AML-193 (cell line): ENCODE results near the gene PRAMEF12.
"Not testable (repeated sequence)": the region's sequence is repeated elsewhere in the genome, so short reads cannot be mapped to it uniquely, and the experiment has no call there.

Experiments
- DNase-seq, 2 experiments: peaks; one replicate each; lab custom pipeline; 2025; lab: John Stamatoyannopoulos, UW

Gene PRAMEF12

DNA sequence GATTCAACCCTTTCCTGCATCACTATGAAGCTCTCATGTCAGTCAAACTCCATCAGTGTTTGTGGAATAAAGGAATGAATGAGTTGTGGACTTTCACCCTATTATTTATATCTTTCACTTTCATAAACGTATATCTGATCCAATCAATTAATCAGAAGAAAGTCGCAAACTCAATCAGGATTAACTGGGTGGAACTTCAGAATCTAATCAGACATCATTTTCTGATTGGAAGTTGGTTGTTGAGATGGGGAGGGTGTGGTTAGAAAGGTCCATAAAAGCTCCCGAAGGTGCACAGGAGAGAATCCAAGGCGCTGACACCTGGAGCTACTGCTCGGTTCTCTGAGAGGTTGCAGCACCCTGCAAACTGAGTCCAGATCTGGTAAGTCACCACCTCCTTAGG, at the start of gene PRAMEF12:
PRAMEF12 (plus strand) TSS at position 301 of the 400 bp plus-strand sequence. CDS start 1,130 bp downstream, outside the sequence.
- DNase-seq, result no peak

DNA sequence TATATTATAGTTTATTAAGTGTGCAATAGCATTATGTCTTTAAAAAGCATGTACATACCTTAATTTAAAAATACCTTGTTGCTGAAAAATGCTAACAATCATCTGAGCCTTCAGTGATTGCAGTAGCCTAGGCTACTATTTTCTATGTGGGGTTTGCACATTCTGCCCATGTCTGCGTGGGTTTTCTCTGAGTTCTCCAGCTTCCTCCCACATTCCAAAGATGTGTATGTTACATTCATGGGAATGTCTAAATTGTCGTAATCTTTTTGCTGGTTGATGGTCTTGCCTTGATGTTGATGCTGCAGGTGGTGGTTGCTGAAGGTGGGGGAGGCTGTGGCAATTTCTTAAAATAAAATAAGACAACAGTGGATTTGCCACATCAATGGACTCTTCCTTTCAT, 45.1 kb upstream of the PRAMEF12 start:
- no peak for DNase-seq

DNA sequence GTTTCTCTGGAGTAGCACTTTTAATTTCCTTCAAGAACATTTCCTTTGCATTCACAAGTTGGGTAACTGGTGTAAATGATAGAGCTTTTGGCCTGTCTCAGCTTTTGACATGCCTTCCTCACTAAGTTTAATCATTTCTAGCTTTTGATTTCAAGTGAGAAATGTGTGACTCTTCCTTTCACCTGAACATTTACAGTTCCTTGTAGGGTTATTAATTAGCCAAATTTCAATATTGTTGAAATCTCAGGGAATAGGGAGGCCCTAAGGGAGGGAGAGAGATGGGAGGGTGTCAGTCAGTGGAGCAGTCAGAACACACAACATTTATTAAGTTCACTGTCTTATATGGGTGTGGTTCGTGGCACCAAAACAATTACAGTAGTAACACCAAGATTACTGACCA, 43.4 kb upstream of the PRAMEF12 start:
- no peak for DNase-seq

DNA sequence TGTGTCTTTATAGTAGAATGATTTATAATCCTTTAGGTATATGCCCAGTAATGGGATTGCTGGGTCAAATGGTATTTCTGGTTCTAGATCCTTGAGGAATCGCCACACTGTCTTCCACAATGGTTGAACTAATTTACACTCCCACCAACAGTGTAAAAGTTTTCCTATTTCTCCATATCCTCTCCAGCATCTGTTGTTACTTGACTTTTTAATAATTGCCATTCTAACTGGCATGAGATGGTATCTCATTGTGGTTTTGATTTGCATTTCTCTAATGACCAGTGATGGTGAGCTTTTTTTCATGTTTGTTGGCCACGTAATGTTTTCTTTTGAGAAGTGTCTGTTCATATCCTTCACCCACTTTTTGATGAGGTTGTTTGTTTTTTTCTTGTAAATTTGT, 42.5 kb upstream of the PRAMEF12 start:
- DNase-seq, result not testable (repeated sequence)

DNA sequence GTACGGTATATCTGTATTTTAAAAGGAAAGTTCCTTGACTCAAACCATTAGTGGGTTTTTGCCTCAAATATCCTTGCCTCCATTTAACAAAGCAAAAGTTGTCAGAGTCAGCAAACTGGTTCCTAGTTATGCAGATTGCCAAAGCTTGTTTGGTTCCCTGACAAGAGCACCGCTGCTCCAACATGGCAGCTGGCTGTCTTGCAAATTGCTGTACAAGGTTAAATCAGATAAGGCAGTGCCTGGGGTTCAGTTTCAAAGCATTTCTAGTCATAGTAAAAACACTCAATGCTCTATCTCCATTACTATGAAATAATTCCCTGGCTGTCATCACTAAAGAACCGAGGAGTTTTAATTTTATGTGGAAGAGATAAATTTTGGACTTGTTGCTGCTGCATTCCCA, 38.9 kb upstream of the PRAMEF12 start:
- DNase-seq, result no peak

DNA sequence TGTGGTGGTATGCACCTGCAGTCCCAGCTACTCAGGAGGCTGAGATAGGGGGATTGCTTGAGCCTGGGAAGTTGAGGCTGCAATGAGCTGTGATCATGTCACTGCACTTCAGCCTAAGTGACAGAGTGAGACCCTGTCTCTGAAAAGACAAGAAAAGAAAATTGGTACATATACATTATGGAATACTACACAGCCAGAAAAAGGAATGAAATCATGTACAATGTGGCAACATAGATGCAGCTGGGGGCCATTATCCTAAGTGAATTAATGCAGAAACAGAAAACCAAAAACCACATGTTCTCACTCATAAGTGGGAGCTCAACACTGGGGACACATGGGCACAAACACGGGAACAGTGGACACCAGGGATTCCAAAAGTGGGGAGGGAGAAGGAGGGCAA, 34.6 kb upstream of the PRAMEF12 start:
- DNase-seq, result no peak

DNA sequence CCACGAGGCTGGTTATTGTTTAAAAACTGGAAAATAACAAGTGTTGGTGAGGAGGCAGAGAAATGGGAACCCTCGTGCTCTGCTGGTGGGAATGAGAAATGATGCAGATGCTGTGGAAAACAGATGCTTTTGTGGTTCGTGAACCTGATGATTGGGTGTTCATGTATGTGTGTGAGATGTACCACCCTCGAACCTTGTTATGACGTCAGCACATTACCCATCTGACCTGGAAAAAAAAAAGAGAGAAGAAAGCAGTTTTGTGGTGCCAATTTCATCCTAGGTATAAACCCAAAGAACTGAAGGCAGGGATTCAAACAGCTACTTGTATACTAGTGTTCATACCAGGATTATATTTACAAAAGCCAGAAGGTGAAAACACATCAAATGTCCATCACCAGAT, 33.9 kb upstream of the PRAMEF12 start:
- DNase-seq, result no peak

DNA sequence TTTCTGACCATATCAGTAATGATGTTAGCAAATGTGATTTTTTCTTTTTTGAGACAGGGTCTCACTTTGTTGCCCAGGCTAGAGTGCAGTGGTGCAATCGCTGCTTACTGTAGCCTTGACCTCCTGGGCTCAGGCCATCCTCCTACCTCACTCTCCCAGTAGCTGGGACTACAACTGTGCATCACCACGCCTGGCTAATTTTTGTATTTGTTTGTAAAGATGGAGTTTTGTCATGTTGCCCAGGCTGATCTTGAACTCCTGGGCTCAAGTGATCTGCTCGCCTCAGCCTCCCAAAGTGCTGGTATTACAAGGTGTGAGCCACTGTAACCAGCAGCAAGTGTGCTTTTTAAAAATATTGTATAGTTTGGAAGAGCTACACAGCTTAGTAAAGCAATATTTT, 31.6 kb upstream of the PRAMEF12 start:
- no peak for DNase-seq

DNA sequence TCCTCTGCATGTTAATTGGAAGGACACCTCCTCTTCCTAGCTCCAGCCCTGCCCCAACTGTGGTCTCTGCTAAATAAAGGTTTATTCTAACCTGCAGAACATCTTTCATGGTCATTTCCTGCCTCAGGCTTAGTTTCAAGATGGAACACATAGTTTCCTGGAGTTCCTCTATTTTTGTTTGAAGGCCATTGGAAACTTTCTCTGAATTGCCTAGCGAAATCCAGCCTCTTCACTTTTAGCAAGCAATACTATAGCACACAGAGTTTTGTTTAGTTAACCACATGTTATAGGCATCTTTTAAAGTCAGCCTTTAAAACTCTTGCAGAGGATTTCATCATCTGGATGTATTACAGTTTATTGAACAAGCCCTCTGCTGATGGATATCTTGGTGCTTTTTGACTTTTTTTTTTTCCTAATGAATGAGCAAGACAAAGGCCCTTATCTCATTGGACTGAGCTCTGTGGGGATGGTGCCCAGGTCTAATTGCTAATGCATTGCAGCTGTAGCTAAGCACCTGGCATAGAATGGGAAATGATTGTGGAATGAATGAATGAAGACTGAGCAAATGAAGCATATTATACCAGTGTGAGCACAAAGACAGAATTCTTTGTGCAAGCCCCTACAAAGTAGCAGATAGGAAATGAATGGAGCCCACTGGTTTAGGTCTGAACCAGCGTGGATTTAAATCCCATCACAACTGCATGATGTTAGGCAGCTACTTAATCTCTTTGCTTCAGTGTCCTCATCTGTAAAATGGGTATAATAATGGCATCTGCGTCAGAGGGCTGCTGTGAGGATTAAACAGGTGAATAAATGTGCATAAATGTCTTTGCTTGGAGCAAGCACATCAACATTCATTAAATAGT, 28.2 kb upstream of the PRAMEF12 start:
- no peak for DNase-seq

DNA sequence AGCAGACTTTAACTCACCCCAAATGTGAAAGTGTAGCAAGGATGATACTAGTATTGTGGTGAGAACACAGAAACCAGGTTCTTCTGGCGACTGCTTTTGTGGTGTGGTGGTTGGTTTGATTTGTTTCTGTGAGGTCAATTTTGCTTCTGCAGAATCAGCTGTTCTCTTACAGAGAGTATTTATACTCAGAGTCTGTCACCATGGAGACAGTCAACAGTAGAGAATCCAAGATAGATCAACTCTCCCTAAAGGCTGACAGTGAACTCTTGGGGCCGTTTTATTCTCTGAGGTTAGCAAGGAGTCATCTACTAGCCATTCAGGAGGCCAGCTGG, 27.6 kb upstream of the PRAMEF12 start, which contains the start of gene CFAP107:
CFAP107 (plus strand) TSS at position 209 of the 332 bp plus-strand sequence. CDS start 231 bp downstream, outside the sequence.
- DNase-seq, result no peak

DNA sequence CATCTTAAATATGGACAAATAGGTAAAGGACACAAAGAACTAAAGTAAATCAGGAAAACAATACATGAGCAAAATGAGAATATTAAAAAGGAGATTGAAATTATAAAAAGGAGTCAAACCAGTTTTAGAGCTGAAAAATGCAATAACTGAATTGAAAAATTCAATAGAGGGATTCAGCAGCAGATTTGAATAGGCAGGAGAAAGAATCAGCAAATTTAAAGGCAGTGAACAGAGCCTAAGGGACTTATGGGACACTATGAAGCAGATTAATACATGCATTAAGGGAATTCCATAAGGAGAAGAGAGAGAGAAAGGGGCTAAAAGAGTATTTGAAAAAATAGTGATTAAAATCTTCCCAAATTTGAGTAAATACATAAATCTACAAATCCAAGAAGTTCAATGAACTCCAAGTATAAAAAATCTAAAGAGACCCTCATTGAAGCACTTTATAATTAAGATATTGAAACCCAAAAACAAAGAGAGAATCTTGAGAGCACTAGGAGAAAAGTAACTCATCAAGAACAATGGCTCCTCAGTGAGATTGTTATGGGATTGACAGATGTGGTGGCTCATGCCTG, 24.7 kb upstream of the PRAMEF12 start:
- no peak for DNase-seq

DNA sequence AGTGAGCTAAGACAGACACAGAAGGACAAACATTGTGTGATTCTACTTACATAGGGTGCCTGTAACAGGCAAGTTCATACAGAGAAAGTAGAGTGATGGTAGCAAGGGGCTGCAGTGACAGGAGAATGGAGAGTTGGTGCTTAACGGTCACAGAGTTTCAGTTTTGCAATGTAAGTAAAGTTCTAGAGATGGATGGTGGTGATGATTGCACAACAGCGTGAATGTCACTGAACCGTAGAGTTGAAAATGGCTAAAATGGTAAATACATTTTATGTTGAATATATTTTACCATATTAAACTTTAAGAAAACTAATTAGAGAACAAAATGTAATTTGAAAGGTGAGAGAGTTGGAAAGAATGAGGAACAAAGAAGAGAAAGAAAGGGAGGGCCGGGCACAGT, 18.8 kb upstream of the PRAMEF12 start:
- no peak for DNase-seq

DNA sequence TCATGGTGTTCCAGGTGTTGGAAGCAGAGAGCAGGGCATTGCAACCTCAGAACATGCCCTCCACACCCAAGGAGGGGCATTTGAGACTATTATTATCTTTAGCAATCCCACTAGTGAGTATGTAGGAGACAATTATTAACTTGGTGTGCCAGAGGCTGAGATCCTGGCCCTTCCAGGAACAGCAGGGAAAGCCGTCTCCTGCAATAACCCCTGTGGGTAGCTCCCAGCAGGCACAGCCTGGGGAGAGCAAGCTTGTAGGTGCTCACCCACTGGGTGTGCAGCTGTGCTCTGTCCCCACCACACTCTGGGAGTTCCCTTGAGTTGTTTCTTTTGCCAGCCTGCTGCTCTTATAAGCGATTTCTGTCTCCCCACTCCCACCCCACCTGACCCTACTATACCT, 17.3 kb upstream of the PRAMEF12 start:
- DNase-seq, result no peak

DNA sequence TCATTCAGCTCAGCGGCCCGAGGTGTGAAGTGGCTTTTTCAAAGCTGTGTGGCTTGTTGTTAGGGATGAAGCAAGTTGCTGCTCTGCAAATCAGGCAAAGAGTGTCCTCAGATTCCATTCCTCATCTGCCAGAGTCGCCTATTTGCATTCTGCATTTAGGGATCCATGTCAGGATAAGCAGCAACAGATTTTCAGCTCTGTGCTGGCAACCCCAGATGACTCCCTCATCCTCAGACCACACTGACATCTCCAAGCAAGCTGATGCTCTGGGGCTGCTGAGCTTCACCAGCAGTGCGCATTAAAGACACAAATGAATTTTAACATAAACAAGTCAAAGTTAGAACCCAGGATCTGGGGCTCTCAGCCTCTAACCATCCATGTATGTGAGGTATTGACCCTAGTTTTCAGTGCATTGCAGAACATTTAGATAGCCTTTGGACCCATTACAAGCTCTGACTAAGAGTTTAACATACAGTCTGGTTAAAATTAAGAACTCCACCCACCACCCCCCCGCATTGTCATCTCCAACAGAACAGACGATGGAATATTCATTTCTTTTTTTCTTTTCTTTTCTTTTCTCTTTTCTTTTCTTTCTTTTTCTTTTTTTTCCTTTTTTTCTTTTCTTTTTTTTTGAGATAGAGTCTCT, 16.6 kb upstream of the PRAMEF12 start:
- no peak for DNase-seq

DNA sequence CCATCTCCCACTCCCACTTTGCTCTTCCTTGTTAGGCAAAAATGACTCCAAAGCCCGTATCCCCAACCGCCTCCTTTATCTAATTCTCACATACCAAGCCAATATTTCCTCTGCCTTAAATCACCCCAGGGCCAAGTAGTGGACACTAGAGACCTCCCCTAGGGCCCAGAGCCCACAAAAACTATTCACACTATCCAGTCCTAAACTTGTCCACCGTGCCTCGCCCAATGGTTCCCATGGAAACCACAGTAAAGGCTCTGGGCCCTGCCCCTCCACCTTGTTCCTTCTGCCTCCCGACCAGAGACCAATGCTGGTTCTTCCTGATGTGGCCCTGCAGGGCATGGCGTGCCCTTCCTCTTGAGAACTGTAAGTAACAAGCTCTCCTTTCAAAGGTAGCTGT, 15.7 kb upstream of the PRAMEF12 start:
- no peak for DNase-seq

DNA sequence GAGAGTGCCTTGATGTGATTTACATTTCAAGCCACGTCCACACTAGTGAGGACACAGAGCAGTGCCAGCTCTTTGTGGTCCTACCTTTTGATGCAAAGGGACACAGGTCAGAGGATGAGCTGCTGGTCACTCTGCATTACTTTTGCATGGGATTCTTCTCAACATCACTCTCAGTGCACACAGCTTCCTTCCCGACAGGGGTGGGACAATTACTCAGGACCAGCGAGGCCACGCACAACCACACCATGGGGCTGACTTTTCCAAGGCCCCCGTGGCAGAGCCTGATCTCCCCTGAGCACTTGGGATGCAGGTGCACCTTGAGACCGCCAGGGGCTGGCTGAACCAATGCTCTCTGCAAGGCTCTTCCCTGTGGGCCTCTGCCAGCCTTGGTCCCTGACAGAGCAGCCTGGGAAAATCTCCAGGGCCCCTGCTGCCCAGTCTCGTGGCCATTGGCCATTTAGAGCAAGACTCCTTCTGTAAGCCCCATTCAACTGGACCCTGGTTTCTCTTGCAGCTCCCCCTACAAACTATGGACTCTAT, 13.2 kb upstream of the PRAMEF12 start:
- DNase-seq, result no peak

DNA sequence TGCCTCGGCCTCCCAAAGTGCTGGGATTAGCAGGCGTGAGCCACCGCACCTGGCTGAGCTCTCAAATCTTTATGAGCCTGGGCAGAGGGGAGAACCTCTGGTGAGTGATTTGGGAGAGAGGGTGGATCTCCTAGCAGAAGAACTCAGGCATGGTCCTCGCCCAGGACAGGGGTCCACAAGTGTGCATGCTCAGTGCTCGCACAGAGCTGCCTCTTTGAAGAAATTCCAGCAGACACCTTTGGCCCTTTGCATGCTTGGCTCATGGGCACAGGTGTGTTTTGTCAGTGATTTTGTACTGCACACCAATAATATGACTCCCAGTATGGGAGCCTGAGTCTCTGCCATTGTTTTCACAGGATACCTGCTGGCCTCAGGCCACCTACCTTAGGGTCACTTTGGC, 11.8 kb upstream of the PRAMEF12 start:
- DNase-seq, result no peak

DNA sequence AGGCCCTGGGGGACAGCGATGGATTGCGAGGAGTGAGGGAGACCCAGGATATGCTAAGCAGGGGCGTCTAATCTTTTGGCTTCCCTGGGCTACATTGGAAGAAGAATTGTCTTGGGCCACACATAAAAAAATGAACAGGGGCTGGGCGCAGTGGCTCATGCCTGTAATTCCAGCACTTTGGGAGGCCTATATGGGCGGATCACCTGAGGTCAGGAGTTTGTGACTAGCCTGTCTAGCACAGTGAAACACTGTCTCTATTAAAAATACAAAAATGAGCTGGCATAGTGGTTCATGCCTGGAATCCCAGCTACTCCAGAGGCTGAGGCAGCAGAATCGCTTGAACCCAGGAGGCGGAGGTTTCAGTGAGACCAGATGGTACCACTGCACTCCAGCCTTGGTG, 10.8 kb upstream of the PRAMEF12 start:
- DNase-seq, result no peak

DNA sequence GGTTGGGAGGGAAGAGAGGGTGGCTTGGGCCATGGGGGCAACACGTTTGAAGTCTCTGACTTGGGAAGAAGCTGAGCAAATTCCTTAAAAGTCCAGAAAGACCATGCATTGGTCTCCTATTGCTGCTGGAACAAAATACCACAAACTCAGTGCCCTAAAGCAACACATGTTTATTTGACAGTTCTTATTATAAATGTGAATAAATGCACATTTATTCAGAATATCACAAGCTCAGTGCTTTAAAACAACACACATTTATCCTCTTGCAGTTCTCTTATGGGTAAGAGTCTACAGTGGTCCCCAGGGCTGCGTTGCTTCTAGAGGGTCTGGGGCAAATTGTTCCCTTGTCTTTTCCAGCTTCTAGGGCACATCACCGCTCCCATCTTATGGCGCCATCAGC, 10.1 kb upstream of the PRAMEF12 start:
- DNase-seq, result no peak

DNA sequence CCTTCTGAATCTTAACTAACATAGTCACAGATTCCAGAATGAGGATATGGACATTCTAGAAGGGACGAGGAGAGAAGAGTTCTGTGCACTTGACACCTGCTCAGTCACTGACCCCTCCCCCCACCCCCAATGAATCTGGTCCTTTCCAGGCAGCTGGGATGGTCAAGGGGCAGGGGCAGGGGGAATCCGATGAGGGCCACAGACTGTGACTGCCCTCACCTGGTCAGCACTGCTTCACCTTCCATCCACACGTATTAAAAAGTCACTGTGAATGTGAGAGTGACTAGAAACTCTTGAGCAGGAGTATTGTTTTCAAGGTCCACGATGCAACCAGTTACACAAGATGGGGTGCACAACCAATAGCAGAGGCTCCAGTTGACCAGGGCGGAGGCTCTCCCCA, 9.5 kb upstream of the PRAMEF12 start:
- DNase-seq, result no peak

DNA sequence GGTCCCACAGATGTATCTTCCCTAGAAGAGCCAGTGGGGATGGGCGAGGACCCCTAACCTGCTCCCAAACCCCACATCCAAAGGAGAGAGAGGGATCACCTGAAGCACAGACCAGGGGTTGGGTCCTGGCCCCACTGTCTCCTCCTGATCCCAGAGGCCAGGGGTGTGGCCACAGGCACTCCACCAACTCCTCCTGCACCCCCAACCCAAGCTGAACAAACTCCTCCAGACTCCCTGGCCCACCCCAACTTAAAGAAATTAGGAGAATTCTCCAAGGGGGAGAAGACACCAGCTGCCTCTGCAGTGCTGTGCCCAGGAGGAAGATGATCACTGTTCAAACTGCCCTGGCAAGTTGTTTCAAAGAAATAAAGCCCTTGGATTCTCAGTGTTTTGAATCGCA, 4.5 kb upstream of the PRAMEF12 start:
- DNase-seq, result no peak

DNA sequence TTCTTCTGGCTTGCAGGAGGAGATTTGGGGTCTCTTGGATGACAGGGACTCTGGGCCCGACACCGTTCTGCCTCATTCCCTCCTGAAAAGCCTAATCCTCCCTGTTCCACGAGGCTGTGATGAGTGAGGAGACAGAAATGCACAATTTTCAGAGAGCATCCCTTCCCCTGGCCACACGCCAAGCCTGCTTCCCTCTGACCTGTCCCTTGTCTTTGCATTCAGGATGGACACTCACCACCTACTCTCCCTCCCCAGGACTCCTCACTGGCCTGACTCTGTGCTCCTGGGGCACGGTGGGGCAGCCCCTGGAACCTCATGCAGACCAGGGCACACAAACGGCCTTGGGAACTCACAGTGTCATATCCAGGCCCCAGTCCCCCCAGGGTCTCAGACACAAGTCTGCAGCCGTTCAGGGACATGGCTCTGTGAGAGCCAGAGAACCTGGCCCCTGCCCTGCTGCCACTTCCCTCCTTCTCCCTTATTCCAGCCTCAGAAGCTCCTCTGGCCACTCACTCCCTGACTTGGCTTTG, 3.5 kb upstream of the PRAMEF12 start:
- no peak for DNase-seq

DNA sequence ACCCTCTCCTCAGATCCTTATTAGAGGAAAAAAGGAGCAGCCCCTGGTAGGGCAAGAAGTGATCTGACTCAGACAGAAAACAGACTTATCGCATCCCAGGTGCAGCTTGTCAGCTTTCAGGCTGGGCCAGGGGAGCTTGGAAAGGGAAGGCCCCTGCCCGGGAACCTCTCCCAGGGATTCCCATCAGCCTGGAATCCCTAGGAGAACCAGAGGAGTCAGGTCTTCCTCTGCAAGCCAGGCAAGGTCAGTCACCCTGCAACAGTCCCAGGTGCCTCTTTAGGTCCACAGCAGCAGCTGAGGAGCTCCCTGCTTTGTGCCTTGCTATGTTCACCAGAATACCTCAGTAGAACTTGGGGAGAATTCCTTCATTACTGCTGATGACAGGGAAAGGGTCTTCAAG, 2.9 kb upstream of the PRAMEF12 start:
- no peak for DNase-seq
